ENCODE measurements around the gene EPHA3.

- TF ChIP-seq CTCF (IDR thresholded peaks at IDR 0.05) (no peak), EZH2 (IDR thresholded peaks at IDR 0.05; ENCODE audit: borderline replicate concordance, insufficient read depth, low read depth, low read length, poor library complexity, severe bottlenecking) (no peak)
These were observed 196.3 kb downstream of the EPHA3 start for GRCh38 chr3:89303701-89304100.

Data from B cell (primary cell).